Central memory CD4-positive, alpha-beta T cell (primary cell): ENCODE results near the gene COX6B1.
"Not testable (repeated sequence)": the region's sequence is repeated elsewhere in the genome, so short reads cannot be mapped to it uniquely, and the experiment has no call there.

ENCODE experiments used
- DNase-seq: peaks from one replicate; pipeline ENCODE4 v3.0.0; 2022

Gene COX6B1

GRCh38 chr19:35636651-35637050 is 11.5 kb upstream of the COX6B1 start:
- DNase-seq: no peak

GRCh38 chr19:35637165-35637564 is 11.0 kb upstream of the COX6B1 start:
- DNase-seq: no peak

GRCh38 chr19:35639321-35639639 is 8.8 kb upstream of the COX6B1 start:
- DNase-seq: no peak

- DNase-seq: no peak
These were observed 8.3 kb upstream of the COX6B1 start for GRCh38 chr19:35639863-35640262.

GRCh38 chr19:35641515-35642151 is 6.5 kb upstream of the COX6B1 start, which contains the start of gene ETV2:
ETV2 (plus strand) TSS chr19:35641745; CDS start chr19:35642461, 716 bp downstream.
- peak; percentile 13 for DNase-seq

- DNase-seq: no peak
These were observed 5.8 kb upstream of the COX6B1 start for GRCh38 chr19:35642312-35642711.

- no peak for DNase-seq
These were observed 5.3 kb upstream of the COX6B1 start for GRCh38 chr19:35642798-35643254.

GRCh38 chr19:35643255-35644205 is 4.6 kb upstream of the COX6B1 start:
- DNase-seq: peak; percentile 78

- DNase-seq: peak; percentile 92
These were observed 3.7 kb upstream of the COX6B1 start for GRCh38 chr19:35644206-35644986.

- peak; percentile 52 for DNase-seq
These were observed 3.0 kb upstream of the COX6B1 start for GRCh38 chr19:35644987-35645679.

- DNase-seq: no peak
These were observed 2.2 kb upstream of the COX6B1 start for GRCh38 chr19:35645680-35646511.

GRCh38 chr19:35650581-35650980 is 2.5 kb downstream of the COX6B1 start:
- DNase-seq: no peak

GRCh38 chr19:35654828-35655227 is 6.7 kb downstream of the COX6B1 start:
- not testable (repeated sequence) for DNase-seq

GRCh38 chr19:35655600-35655999 is 7.5 kb downstream of the COX6B1 start:
- no peak for DNase-seq

GRCh38 chr19:35656700-35657099 is 8.6 kb downstream of the COX6B1 start:
- DNase-seq: no peak

GRCh38 chr19:35657904-35658700 is 10.0 kb downstream of the COX6B1 start:
- no peak for DNase-seq

GRCh38 chr19:35661995-35662340 is 13.8 kb downstream of the COX6B1 start:
- no peak for DNase-seq

- no peak for DNase-seq
These were observed 15.9 kb downstream of the COX6B1 start for GRCh38 chr19:35663981-35664380.

- no peak for DNase-seq
These were observed 17.0 kb downstream of the COX6B1 start for GRCh38 chr19:35665157-35665556.

GRCh38 chr19:35665604-35666003 is 17.5 kb downstream of the COX6B1 start:
- no peak for DNase-seq
